Keratinocyte (primary cell): ENCODE measurements around the gene HORMAD2.
"Not testable (repeated sequence)": the region's sequence is repeated elsewhere in the genome, so short reads cannot be mapped to it uniquely, and the experiment has no call there.

Source experiments
- CTCF ChIP-seq, 3 experiments: IDR thresholded peaks in 1 of 3; conservative IDR thresholded peaks in 1 of 3; optimal IDR thresholded peaks in 1 of 3; 2 replicates in 2 of 3; 3 replicates in 1 of 3; pipeline versions ENCODE3 to v1.5.1; 2011; ENCODE audit warnings: low read length in 3 of 3, mild to moderate bottlenecking in 3 of 3, moderate library complexity in 2 of 3, control low read depth in 1 of 3, inconsistent platforms in 1 of 3; ENCODE audit not compliant: insufficient read depth in 2 of 3; ENCODE audit errors: extremely low read depth in 1 of 3
- EZH2 ChIP-seq: IDR thresholded peaks from one replicate; pipeline ENCODE4 v1.6.1; 2012; ENCODE audit warnings: inconsistent platforms, mild to moderate bottlenecking, low read length, moderate library complexity

GRCh38 chr22:30100770-30101169 lies 20.5 kb downstream of the HORMAD2 start:
- TF ChIP-seq CTCF (optimal IDR thresholded peaks at IDR 0.05 in 1 of 3, IDR thresholded peaks at IDR 0.05 in 1 of 3, conservative IDR thresholded peaks at IDR 0.05 in 1 of 3; ENCODE audit: extremely low read depth in 1 of 3, insufficient read depth in 2 of 3, low read length in 3 of 3); EZH2: not testable (repeated sequence)
